ENCODE results near the gene TSHZ3. TPM values are rescaled to one million over a fixed set of nuclear protein-coding genes. Genes with fewer than 3 reads are reported as not detected.

Gene TSHZ3
- total RNA-seq, 1 experiment from 2014 or later, result 0.05 TPM

GRCh38 chr19:31316201-31316951, 32.9 kb downstream of the TSHZ3 start:
- H3K27ac ChIP-seq (ENCODE audit: low read depth, low read length), result no peak overlapping the region
- peaks cover 9 to 28% of the 10 kb centered on the region in 2 experiments; a peak in 3 of 4 replicates for H3K9me3 ChIP-seq (ENCODE audit: control insufficient read depth in 1 of 2, insufficient read depth in 1 of 2, low read depth in 1 of 2, low read length in 2 of 2)
- ATAC-seq (no peak), DNase-seq (ENCODE audit: low read depth, low spot score) (no peak)
- ChIA-PET POLR2A (no interaction called here), CTCF (no interaction called here), RAD21 (ENCODE audit: low non-redundant PET in 1 of 2, low total read pairs in 2 of 2, uncharacterized antibody in 2 of 2, unreplicated experiment in 2 of 2) (no interaction called here)
- no peaks in the 10 kb centered on the region for H3K27me3 ChIP-seq (ENCODE audit: insufficient read depth, low read length)
- H3K9ac ChIP-seq (ENCODE audit: low read length), result no peak overlapping the region
- no peaks in the 10 kb centered on the region for H3K36me3 ChIP-seq (ENCODE audit: control insufficient read depth in 1 of 2, insufficient read depth in 2 of 2, low read length in 2 of 2)
- BruUV-seq (replicated peaks), result no TSS peak
- H3K4me1 ChIP-seq (ENCODE audit: control insufficient read depth in 1 of 2, insufficient read depth in 2 of 2, low read length in 2 of 2), result no peaks in the 10 kb centered on the region
- no peaks in the 10 kb centered on the region for H4K20me1 ChIP-seq (ENCODE audit: insufficient read depth)
- H3K4me3 ChIP-seq (replicated peaks in 1 of 2; ENCODE audit: low read depth in 1 of 2, low read length in 2 of 2), result no peak overlapping the region
- no peaks in the 10 kb centered on the region for H3K9me2 ChIP-seq (ENCODE audit: insufficient read depth)
- TF ChIP-seq JUND (IDR thresholded peaks at IDR 0.05), result no peak
- TF ChIP-seq ELF1 (IDR thresholded peaks at IDR 0.05; ENCODE audit: borderline replicate concordance, low read depth), result no peak
- TF ChIP-seq TCF7L2 (IDR thresholded peaks at IDR 0.05; ENCODE audit: borderline replicate concordance, extremely low read depth, insufficient read depth, insufficient read length), result no peak
- TF ChIP-seq SRF (IDR thresholded peaks at IDR 0.05; ENCODE audit: low read depth), result no peak
- TF ChIP-seq ZBTB33 (IDR thresholded peaks at IDR 0.05; ENCODE audit: extremely low read depth, insufficient replicate concordance, low read length), result no peak
- no peak for TF ChIP-seq SIN3A (IDR thresholded peaks at IDR 0.05; ENCODE audit: low read depth)
- TF ChIP-seq REST (IDR thresholded peaks at IDR 0.05; ENCODE audit: low read depth), result no peak
- TF ChIP-seq POLR2A (IDR thresholded peaks at IDR 0.05; ENCODE audit: borderline replicate concordance, extremely low read depth, insufficient read depth, insufficient read length), result no peak
- no peak for TF ChIP-seq FOSL1 (IDR thresholded peaks at IDR 0.05; ENCODE audit: low read depth)
- TF ChIP-seq ATF3 (IDR thresholded peaks at IDR 0.05), result no peak
- TF ChIP-seq CTCF (IDR thresholded peaks at IDR 0.05 in 2 of 3, conservative IDR thresholded peaks at IDR 0.05 in 1 of 3; ENCODE audit: borderline replicate concordance in 1 of 3, insufficient read depth in 1 of 3, low read depth in 2 of 3, low read length in 2 of 3), result no peak
- TF ChIP-seq EGR1 (IDR thresholded peaks at IDR 0.05; ENCODE audit: low read depth), result no peak
- TF ChIP-seq SP1 (IDR thresholded peaks at IDR 0.05; ENCODE audit: low read depth), result no peak
- TF ChIP-seq CBX3 (IDR thresholded peaks at IDR 0.05; ENCODE audit: low read depth), result no peak
- TF ChIP-seq POLR2AphosphoS5 (IDR thresholded peaks at IDR 0.05; ENCODE audit: low read depth, low read length), result no peak
- H3K4me2 ChIP-seq (ENCODE audit: low read length), result no peak overlapping the region
- H2AFZ ChIP-seq (ENCODE audit: low read depth, low read length, poor library complexity, severe bottlenecking), result no peak overlapping the region
- intact Hi-C loops (cut with micrococcal nuclease), result no loop called here
- no peaks in the 10 kb centered on the region for H3K79me2 ChIP-seq (ENCODE audit: insufficient read depth, low read length)

Data from HCT116 (cell line).